ENCODE measurements around the gene CAPN2.
"Not testable (repeated sequence)": the region's sequence is repeated elsewhere in the genome, so short reads cannot be mapped to it uniquely, and the experiment has no call there.

The CAPN2 gene

GRCh38 chr1:223739366-223740037 lies 27.2 kb downstream of the CAPN2 start:
- DNase-seq (ENCODE audit: low read depth): no peak

DNA sequence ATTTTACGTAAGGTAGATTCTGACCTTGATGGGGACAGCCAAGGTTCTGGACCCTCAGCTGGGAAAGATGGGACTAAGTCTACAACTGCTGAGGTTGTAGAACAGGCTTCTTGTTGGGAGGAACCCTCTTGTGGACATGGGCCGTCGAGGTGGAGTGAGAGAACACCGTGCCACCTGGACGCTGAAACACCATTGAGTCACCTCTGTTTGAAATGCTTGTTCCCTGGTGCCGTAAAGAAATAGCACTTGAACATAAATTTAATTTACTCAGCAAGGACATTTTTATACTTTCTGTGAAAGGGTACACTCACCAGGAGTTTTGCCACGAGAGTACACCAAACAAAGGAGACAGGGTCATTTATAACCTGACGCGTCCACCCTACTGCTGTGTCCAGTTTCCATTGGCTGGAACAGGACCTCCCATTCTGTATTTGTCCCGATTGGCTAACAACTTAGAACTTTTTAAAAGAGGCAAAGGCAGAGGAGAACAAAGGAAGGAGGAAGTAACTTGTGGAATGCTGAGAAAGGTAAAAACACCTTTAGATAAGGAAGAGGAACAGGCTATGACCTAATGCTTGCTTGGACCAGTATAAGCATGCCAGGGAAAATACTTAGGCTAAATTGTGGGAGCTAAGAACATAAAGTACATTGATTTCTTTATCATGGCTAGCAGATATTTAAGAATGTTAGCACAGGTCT lies 27.8 kb downstream of the CAPN2 start:
- not testable (repeated sequence) for DNase-seq (ENCODE audit: low read depth)

GRCh38 chr1:223741861-223742260 lies 29.5 kb downstream of the CAPN2 start:
- no peak for DNase-seq (ENCODE audit: low read depth)

GRCh38 chr1:223742856-223743517 lies 30.6 kb downstream of the CAPN2 start:
- no peak for DNase-seq (ENCODE audit: low read depth)

- DNase-seq (ENCODE audit: low read depth): no peak
Observed at GRCh38 chr1:223745731-223746130, 33.4 kb downstream of the CAPN2 start.

GRCh38 chr1:223747838-223748335 lies 35.5 kb downstream of the CAPN2 start:
- no peak for DNase-seq (ENCODE audit: low read depth)

DNA sequence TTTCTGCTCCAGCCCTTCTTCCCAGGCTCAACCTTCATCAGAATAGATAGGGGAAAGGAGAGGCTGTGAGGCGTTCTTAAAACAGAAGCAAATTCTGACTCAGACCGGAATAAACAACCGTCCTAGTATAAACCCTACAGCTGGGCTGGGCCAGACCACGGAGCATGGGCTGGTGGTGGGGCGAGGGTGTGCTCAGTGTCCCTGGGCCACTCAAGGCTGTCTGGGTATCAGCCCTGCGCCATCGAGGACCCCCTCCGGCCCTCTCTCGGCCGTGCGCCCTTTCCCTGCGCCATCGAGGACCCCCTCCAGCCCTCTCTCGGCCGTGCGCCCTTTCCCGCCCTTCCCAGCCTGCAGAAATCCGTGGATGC lies 36.0 kb downstream of the CAPN2 start:
- no peak for DNase-seq (ENCODE audit: low read depth)

DNA sequence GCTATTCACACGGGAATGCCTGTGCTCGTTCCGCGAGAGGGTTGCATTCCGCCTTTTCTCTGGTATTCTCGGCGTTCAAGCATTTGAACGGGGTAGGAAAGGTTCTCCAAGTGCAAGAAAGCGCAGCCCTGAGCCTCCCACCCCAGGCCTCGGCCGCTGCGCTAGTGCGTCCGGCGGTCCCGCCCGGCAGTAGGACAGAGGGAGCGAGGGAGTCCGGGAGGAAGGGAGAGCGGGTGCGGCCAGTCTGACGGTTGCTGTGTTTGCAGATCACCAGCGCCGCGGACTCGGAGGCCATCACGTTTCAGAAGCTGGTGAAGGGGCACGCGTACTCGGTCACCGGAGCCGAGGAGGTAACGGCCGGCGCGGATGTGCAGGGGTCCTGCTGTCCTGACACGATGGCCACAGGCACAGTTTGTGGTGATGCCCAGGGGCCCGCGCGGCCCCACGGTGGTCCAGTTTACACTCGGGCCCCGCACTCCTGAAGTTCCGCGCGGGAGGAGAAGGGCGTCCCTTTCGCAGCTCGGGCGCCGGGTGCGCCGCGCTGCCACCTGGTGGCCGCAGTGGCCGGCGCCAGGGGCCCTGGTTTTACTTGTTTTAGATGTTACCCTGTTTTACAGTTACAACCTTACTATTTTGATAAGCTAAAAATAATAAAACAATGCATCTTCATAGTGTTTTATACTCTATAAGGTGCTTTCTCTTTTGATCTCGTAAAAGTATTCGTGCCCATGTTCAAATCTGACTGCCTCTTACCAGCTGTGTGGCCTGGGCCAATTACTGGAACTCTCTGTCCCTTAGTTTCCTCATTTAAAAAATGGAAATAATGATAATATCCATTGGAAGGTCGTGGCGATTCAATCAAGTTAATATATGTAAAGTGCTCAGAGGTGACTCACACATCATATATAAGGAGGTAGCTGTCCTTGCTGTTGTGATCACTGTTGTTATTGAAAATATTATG lies 36.7 kb downstream of the CAPN2 start:
- DNase-seq (ENCODE audit: low read depth): peak; percentile 51

DNA sequence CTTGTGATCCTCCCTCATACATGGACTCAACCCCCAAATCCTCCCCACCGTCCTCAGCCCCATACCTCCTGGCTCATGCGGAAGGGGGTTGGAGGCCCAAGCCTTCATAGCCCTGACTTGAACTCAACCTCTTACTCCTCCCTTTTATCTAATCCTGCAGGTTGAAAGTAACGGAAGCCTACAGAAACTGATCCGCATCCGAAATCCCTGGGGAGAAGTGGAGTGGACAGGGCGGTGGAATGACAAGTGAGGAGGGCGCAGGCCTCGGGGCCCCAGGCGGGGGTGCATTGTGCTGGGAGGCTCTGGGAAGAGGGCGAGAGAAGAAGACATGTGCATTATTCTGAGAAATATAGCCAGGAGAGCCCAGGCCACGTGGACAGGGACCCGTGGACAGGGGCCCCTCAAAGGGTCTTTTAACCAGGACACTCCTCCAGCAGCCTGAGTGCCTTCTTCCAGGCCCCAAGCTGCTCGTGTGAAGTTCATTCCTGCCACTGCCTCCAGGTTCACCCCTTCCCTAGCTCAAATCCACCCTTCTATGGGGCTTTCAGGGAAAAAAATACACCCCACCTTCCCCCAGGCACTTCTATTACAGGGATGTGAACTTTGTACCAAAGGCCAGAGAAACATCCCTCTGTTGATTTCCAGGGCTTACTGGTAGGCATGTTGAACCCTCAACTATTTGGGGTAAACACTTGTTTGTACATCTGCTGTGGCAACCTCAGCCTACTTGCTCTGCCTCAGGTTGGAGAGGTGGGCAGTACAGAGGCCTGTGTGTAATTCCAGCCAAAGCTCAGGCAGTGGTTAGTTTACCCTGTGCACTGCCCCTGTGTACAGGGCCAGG lies 38.6 kb downstream of the CAPN2 start:
- no peak for DNase-seq (ENCODE audit: low read depth)

DNA sequence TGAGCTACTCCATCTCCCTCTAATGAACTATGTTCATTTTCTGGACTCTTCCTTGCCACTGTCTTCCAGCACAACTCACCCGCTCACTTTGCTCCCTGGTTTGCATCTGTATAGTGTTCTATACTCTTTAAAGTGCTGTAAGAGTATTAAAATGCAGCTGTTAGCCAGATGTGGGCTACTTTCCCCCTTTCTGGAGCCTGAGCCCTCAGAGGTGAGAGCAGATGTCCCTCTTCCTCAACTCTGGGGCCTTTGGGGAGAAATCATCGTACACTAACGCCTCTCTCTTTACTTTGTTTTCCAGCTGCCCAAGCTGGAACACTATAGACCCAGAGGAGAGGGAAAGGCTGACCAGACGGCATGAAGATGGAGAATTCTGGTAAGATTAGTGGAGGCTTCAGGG lies 39.4 kb downstream of the CAPN2 start:
- DNase-seq (ENCODE audit: low read depth): no peak

DNA sequence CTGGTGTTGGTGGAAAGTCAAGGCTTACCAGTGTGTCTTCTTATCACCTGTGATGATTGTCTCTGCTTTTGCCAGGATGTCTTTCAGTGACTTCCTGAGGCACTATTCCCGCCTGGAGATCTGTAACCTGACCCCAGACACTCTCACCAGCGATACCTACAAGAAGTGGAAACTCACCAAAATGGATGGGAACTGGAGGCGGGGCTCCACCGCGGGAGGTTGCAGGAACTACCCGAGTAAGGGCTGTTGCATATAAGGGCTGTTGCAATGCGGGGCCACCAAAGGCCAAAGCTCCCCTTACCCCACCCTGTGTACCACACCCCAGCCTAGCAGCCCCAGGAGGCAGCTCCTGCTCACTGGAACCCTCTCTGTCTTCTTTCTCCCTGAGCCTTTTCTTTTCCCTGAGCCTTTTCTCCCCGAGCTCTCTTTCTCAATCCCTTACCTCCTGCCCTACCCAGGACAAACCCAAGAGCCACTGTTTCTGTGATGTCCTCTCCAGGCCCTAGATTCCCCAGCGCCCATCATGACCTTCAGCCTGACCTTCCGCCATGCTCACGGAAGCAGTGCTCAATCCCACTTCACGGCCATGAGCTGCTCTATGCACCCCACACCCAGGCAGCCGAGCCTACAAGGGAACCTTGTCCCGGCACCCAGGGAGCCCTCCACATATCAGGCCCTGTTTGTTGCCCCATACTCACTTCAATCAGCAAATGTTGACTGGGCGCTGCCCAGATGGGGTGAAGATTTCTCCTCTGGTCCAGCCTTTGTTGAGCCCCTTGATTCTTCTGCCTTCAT lies 40.6 kb downstream of the CAPN2 start:
- DNase-seq (ENCODE audit: low read depth): no peak

DNA sequence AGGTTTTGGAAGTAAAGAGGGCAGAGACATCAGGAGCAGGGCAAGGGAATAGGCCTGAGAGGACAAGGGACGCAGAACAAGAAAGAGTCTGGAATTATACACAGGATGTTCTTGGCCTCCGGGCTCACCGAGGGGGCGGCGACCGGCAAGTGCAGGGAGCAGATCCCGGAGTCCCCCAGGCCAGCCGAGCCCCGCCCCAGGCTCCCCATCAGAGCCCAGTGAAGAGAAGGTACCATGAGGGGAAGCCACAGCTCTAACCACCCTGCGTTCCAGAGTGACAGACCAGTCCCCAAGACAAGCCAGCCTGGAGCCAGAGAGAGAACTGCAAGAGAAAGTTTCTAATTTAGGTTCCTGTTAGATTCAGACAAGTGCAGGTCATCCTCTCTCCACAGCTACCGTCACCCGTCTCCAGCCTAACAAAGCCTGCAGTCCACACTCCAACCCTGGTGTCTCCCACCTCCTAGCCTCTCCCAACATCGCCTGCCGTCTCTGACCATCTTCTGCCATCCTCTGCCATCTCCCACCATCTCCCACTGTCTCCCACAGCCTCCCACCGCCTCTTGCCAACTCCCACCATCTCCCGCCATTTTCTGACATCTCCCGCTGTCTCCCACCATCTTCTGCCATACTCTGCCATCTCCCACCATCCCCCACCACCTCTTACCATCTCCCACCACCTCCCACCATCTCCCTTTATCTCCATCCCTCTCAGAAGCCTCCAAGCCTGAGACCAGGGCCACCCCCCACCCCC lies 42.5 kb downstream of the CAPN2 start:
- no peak for DNase-seq (ENCODE audit: low read depth)

- DNase-seq (ENCODE audit: low read depth): no peak
Observed at GRCh38 chr1:223755432-223755792, 43.1 kb downstream of the CAPN2 start.

DNA sequence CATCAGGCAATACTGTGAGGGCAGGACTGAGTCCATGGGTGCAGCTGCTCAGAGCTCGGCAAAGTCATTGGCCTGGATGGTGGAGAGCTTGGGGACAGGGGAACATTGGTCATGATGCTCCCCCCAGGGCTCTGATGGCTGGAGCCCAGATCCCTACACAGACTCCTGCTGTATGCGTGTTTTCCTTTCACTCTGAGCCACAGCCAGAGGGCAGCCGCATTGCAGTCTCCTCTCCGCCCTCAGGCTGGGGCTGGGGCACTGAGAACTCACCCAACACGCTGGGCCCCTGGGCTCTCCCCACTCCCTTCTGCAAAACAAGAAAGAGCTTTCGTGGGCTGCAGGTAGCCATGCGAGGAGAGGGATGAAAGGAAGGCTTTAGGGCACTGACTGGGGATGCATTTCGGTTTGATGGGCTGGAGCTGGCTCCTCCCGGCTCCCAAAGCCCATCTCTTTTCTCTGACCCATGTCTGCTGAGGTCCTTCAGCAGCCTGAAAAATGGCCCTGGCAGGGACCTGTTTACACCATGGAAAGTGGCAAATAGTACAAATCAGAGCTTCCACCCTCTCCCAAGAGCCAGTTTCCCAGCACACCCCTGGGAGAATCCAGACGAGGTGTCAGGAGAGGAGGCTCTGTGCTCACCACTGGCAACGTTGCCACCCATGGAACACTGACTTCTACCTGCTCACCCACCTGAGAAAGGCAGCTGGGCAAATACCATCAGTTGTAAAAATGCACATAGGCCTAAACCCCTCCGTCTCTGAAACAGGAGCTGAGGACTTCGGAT lies 43.8 kb downstream of the CAPN2 start:
- no peak for DNase-seq (ENCODE audit: low read depth)

- DNase-seq (ENCODE audit: low read depth): no peak
Observed at GRCh38 chr1:223756806-223757700, 44.7 kb downstream of the CAPN2 start.

DNA sequence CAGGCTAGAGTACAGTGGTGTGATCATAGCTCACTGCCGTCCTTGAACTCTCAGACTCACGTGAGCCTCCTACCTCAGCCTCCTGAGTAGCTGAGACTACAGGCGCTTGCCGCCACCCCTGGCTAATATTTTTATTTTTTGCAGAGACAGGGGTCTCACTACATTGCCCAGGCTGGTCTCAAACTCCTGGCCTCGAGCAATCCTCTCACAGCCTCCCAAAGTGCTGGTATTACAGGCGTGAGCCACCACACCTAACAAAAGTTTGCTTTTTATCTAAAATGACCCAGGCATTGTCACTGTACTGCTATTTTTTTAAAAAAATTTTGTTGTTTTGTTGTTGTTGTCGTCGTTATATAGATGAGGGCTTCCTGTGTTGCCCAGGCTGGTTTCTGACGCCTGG lies 46.4 kb downstream of the CAPN2 start:
- no peak for DNase-seq (ENCODE audit: low read depth)

DNA sequence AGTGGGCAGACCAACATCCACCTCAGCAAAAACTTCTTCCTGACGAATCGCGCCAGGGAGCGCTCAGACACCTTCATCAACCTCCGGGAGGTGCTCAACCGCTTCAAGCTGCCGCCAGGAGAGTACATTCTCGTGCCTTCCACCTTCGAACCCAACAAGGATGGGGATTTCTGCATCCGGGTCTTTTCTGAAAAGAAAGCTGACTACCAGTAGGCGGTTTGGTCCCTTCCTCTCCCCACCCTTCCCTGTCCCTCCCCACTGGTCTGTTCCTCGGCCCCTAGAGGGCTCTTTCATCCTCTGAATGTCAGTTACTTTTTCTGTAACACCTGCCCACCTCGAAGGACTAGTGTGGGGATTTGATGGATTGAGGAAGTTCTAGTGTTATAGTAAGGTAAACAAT lies 46.9 kb downstream of the CAPN2 start:
- no peak for DNase-seq (ENCODE audit: low read depth)

DNA sequence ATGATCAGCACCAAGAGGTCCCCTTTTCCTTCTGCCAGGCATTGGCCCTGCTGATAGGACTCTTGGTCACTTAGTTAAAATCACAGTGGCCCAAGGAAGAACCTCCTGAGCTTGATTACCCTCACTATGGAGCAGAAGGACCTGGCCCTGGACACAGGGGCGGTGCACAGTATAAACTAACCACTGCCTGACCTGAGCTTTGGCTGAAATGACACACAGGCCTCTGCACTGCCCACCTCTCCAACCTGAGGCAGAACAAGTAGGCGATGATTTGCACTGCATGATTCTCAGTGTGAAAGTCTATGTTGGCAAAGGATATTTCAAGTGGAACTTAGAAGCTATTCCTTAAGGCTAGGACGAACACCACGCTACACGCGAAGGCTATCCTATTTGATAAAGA lies 48.5 kb downstream of the CAPN2 start:
- no peak for DNase-seq (ENCODE audit: low read depth)
